Measurements from ENCODE around the gene LACTB.
A peak's percentile ranks its signal among the peaks of the same experiment; 100 is the strongest.

The LACTB gene

GRCh38 chr15:63121382-63122001 is at the start of gene LACTB:
Gene LACTB (plus strand): TSS chr15:63121861. CDS start chr15:63121872, 11 bp downstream.
- DNase-seq: peak; percentile 83

GRCh38 chr15:63072023-63072650 is 49.5 kb upstream of the LACTB start:
- no peak for DNase-seq

- DNase-seq: no peak
These were observed 48.8 kb upstream of the LACTB start for GRCh38 chr15:63072809-63073277.

- no peak for DNase-seq
These were observed 48.0 kb upstream of the LACTB start for GRCh38 chr15:63073497-63074172.

GRCh38 chr15:63075015-63075983 is 46.4 kb upstream of the LACTB start:
- no peak for DNase-seq

GRCh38 chr15:63075984-63076713 is 45.5 kb upstream of the LACTB start:
- DNase-seq: no peak

GRCh38 chr15:63076714-63077046 is 45.0 kb upstream of the LACTB start:
- no peak for DNase-seq

- DNase-seq: no peak
These were observed 43.7 kb upstream of the LACTB start for GRCh38 chr15:63077952-63078351.

- DNase-seq: no peak
These were observed 41.6 kb upstream of the LACTB start for GRCh38 chr15:63079947-63080626.

GRCh38 chr15:63080634-63081250 is 40.9 kb upstream of the LACTB start:
- no peak for DNase-seq

- DNase-seq: no peak
These were observed 39.3 kb upstream of the LACTB start for GRCh38 chr15:63082366-63082765.

- DNase-seq: no peak
These were observed 38.6 kb upstream of the LACTB start for GRCh38 chr15:63083044-63083443.

GRCh38 chr15:63083541-63083940 is 38.1 kb upstream of the LACTB start:
- no peak for DNase-seq

- DNase-seq: no peak
These were observed 36.9 kb upstream of the LACTB start for GRCh38 chr15:63084806-63085205.

GRCh38 chr15:63085289-63085688 is 36.4 kb upstream of the LACTB start:
- DNase-seq: no peak

GRCh38 chr15:63086271-63086670 is 35.4 kb upstream of the LACTB start:
- no peak for DNase-seq

- DNase-seq: no peak
These were observed 34.7 kb upstream of the LACTB start for GRCh38 chr15:63086947-63087346.

GRCh38 chr15:63088533-63089245 is 33.0 kb upstream of the LACTB start:
- no peak for DNase-seq

- DNase-seq: no peak
These were observed 32.2 kb upstream of the LACTB start for GRCh38 chr15:63089260-63090043.

GRCh38 chr15:63090472-63090871 is 31.2 kb upstream of the LACTB start:
- DNase-seq: no peak
